ENCODE results near the gene TMBIM6. TPM values are rescaled to one million over a fixed set of nuclear protein-coding genes. Genes with fewer than 3 reads are reported as not detected.

TMBIM6 gene
- 616 TPM for polyA plus RNA-seq
- long read RNA-seq, donor 1, transcript TMBIM6-201 (10 exons, 2,836 nt) = major isoform, 82 of 359 reads
- long read RNA-seq, donor 1, transcript TMBIM6-202 (9 exons, 2,598 nt) = minor isoform, 5 of 359 reads
- long read RNA-seq, donor 1, partial matches to known transcripts = 261 of 359 reads
- long read RNA-seq, donor 1, other reads (novel, unspliced or antisense) = 0 of 359 reads
- long read RNA-seq, donor 2, transcript TMBIM6-219 (3 exons, 484 nt) = minor isoform, 11 of 650 reads
- long read RNA-seq, donor 2, transcript TMBIM6-209 (8 exons, 2,494 nt) = minor isoform, 7 of 650 reads
- long read RNA-seq, donor 2, transcript TMBIM6-202 (9 exons, 2,598 nt) = minor isoform, 7 of 650 reads
- long read RNA-seq, donor 2, transcript TMBIM6-201 (10 exons, 2,836 nt) = major isoform, 157 of 650 reads
- long read RNA-seq, donor 2, partial matches to known transcripts = 459 of 650 reads
- long read RNA-seq, donor 2, other reads (novel, unspliced or antisense) = 0 of 650 reads
- long read RNA-seq, donor 3 = 0 reads
- long read RNA-seq, donor 4, transcript TMBIM6-201 (10 exons, 2,836 nt) = major isoform, 17 of 23 reads
- long read RNA-seq, donor 4, partial matches to known transcripts = 0 of 23 reads
- long read RNA-seq, donor 4, other reads (novel, unspliced or antisense) = 0 of 23 reads
- long read RNA-seq, donor 5, transcript TMBIM6-201 (10 exons, 2,836 nt) = major isoform, 70 of 78 reads
- long read RNA-seq, donor 5, transcript TMBIM6-202 (9 exons, 2,598 nt) = minor isoform, 6 of 78 reads
- long read RNA-seq, donor 5, partial matches to known transcripts = 0 of 78 reads
- long read RNA-seq, donor 5, other reads (novel, unspliced or antisense) = 0 of 78 reads
- long read RNA-seq, donor 6, transcript TMBIM6-219 (3 exons, 484 nt) = minor isoform, 13 of 240 reads
- long read RNA-seq, donor 6, transcript TMBIM6-201 (10 exons, 2,836 nt) = major isoform, 136 of 240 reads
- long read RNA-seq, donor 6, transcript TMBIM6-209 (8 exons, 2,494 nt) = minor isoform, 18 of 240 reads
- long read RNA-seq, donor 6, transcript TMBIM6-202 (9 exons, 2,598 nt) = minor isoform, 12 of 240 reads
- long read RNA-seq, donor 6, partial matches to known transcripts = 56 of 240 reads
- long read RNA-seq, donor 6, other reads (novel, unspliced or antisense) = 0 of 240 reads
- long read RNA-seq, donor 7, transcript TMBIM6-219 (3 exons, 484 nt) = minor isoform, 6 of 92 reads
- long read RNA-seq, donor 7, transcript TMBIM6-209 (8 exons, 2,494 nt) = minor isoform, 5 of 92 reads
- long read RNA-seq, donor 7, transcript TMBIM6-201 (10 exons, 2,836 nt) = major isoform, 62 of 92 reads
- long read RNA-seq, donor 7, partial matches to known transcripts = 18 of 92 reads
- long read RNA-seq, donor 7, other reads (novel, unspliced or antisense) = 0 of 92 reads
- long read RNA-seq, donor 8, transcript TMBIM6-201 (10 exons, 2,836 nt) = major isoform, 189 of 283 reads
- long read RNA-seq, donor 8, transcript TMBIM6-209 (8 exons, 2,494 nt) = minor isoform, 10 of 283 reads
- long read RNA-seq, donor 8, transcript TMBIM6-219 (3 exons, 484 nt) = minor isoform, 10 of 283 reads
- long read RNA-seq, donor 8, transcript TMBIM6-202 (9 exons, 2,598 nt) = minor isoform, 11 of 283 reads
- long read RNA-seq, donor 8, partial matches to known transcripts = 56 of 283 reads
- long read RNA-seq, donor 8, other reads (novel, unspliced or antisense) = 0 of 283 reads
- long read RNA-seq, donor 9, transcript TMBIM6-201 (10 exons, 2,836 nt) = major isoform, 156 of 217 reads
- long read RNA-seq, donor 9, transcript TMBIM6-202 (9 exons, 2,598 nt) = minor isoform, 9 of 217 reads
- long read RNA-seq, donor 9, transcript TMBIM6-219 (3 exons, 484 nt) = minor isoform, 8 of 217 reads
- long read RNA-seq, donor 9, partial matches to known transcripts = 38 of 217 reads
- long read RNA-seq, donor 9, other reads (novel, unspliced or antisense) = 0 of 217 reads
- long read RNA-seq, donor 10, transcript TMBIM6-219 (3 exons, 484 nt) = minor isoform, 8 of 762 reads
- long read RNA-seq, donor 10, transcript TMBIM6-202 (9 exons, 2,598 nt) = minor isoform, 16 of 762 reads
- long read RNA-seq, donor 10, transcript TMBIM6-201 (10 exons, 2,836 nt) = major isoform, 171 of 762 reads
- long read RNA-seq, donor 10, transcript TMBIM6-209 (8 exons, 2,494 nt) = minor isoform, 10 of 762 reads
- long read RNA-seq, donor 10, partial matches to known transcripts = 556 of 762 reads
- long read RNA-seq, donor 10, other reads (novel, unspliced or antisense) = 0 of 762 reads
- long read RNA-seq, donor 11, transcript TMBIM6-219 (3 exons, 484 nt) = minor isoform, 12 of 137 reads
- long read RNA-seq, donor 11, transcript TMBIM6-201 (10 exons, 2,836 nt) = major isoform, 96 of 137 reads
- long read RNA-seq, donor 11, transcript TMBIM6-202 (9 exons, 2,598 nt) = minor isoform, 8 of 137 reads
- long read RNA-seq, donor 11, transcript TMBIM6-209 (8 exons, 2,494 nt) = minor isoform, 5 of 137 reads
- long read RNA-seq, donor 11, partial matches to known transcripts = 13 of 137 reads
- long read RNA-seq, donor 11, other reads (novel, unspliced or antisense) = 0 of 137 reads

DNA sequence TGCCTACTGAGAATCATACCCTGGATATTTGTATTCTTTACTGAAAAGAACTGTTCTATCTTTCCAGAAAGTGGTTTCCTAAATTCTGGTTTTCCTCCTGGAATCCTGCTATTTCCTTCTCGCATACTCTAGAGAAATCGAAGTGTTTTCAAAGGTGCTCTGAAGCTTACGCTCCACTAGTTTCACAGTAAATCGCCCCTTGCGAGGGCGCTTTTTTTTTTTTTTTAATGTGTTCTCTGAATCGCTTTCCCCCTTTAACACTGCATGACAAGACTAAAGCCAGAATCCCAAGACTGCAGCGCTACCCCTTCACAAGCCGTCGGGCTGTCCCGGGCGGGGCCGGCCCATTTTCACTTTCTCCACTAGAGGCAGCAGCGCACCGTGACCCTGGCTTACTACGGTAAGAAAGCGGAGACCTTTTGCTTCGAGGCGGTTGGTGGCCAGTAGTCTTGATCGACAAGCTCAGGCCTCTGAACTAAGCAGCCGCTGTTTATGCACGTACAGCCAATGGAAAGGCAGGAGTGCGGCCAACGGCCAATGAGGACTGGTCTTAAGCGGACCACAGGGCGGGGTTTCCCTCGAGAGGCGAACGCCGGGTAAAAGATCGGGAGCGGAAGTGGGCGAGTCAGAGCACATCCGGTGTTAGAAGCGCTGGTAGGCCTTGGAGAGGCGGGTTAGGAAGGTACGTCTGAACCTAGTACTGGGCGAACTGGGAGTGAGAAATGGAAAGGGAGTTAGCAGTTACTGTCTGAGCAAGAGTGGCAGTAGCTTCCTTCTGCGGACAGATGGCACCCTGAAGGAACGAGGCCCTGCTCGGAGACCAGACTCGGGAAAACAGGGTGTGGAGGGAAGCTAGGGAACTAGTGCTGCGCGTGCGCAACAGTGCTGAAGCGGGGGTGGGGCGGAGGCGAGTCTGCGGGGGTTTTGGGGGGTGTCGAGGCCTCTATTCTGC is at the start of gene TMBIM6:
Gene TMBIM6, plus strand, starts transcription at position 628 of the 952 bp plus-strand sequence. CDS start 10,937 bp downstream, outside the sequence.
- no peaks in the 10 kb centered on the region for H3K27me3 ChIP-seq (ENCODE audit: control insufficient read depth, insufficient read depth, low read length)
- DNase-seq = peak; percentile 100
- H3K27ac ChIP-seq (ENCODE audit: low read length) = peak within 1 kb of the TSS; percentile 100
- WGBS (ENCODE audit: insufficient coverage, low lambda C conversion rate) = 0% methylated on average over 4 of the region's 50 CpGs
- H3K36me3 ChIP-seq (ENCODE audit: control insufficient read depth, insufficient read depth, low read length) = peaks cover 2% of the 10 kb centered on the region
- peaks cover 4% of the 10 kb centered on the region for H3K4me1 ChIP-seq (ENCODE audit: control insufficient read depth, insufficient read depth, low read length)
- peak within 1 kb of the TSS; percentile 100 for H3K4me3 ChIP-seq (ENCODE audit: low read length)
- no peaks in the 10 kb centered on the region for H3K9me3 ChIP-seq (ENCODE audit: control insufficient read depth, low read depth, low read length)

DNA sequence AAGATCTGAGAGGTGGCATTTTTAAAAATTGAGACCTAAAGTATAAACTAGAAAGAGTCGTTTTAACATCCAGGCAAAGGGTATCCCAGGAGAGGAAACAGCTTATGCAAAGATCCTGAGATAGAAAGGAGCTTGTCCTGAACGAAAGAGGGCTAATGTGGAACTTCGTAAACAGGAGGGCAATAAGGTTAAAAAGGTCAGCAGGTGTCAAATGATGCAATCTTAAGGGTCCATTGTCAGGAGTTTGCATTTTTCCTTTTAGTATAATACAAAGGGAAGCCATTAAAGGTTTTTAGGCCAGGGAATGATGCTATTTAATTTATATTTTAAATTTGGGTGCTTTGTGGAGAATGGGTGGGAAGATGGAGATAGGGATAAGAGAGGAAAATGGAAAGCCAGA is 48.5 kb upstream of the TMBIM6 start:
- Histone ChIP-seq H3K9me3 (ENCODE audit: control insufficient read depth, low read depth, low read length) (no peaks in the 10 kb centered on the region), H3K4me1 (ENCODE audit: control insufficient read depth, insufficient read depth, low read length) (no peaks in the 10 kb centered on the region), H3K36me3 (ENCODE audit: control insufficient read depth, insufficient read depth, low read length) (no peaks in the 10 kb centered on the region), H3K4me3 (ENCODE audit: low read length) (no peak overlapping the region), H3K27me3 (ENCODE audit: control insufficient read depth, insufficient read depth, low read length) (no peaks in the 10 kb centered on the region), H3K27ac (ENCODE audit: low read length) (no peak overlapping the region)
- no peak for DNase-seq
- no CpG with 5 or more reads among the region's 3 CpGs for WGBS (ENCODE audit: insufficient coverage, low lambda C conversion rate)

DNA sequence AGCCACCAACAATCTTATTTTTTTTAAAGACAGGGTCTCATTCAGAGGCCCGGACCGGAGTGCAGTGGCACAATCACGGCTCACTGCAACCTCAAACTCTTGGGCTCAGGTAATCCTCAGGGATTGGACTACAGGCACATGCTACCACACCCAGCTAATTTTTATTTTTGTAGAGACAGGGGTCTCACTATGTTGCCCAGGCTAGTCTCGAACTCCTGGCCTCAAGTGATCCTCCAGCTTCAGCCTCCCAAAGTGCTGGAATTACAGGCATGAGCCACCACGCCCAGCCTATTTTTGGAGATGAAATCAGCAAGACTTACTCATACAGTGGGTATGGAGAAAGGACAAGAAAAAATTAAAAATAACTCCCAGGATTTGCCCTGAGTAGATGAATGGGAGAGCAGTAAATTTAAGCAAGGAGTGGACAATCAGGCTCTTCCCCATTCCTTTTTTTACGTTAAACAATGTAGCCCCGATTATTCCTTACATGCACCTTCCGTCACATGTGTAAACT is 47.4 kb upstream of the TMBIM6 start:
- Histone ChIP-seq H3K36me3 (ENCODE audit: control insufficient read depth, insufficient read depth, low read length) (no peaks in the 10 kb centered on the region), H3K9me3 (ENCODE audit: control insufficient read depth, low read depth, low read length) (no peaks in the 10 kb centered on the region), H3K27ac (ENCODE audit: low read length) (no peak overlapping the region), H3K4me3 (ENCODE audit: low read length) (no peak overlapping the region), H3K4me1 (ENCODE audit: control insufficient read depth, insufficient read depth, low read length) (peaks cover 4% of the 10 kb centered on the region), H3K27me3 (ENCODE audit: control insufficient read depth, insufficient read depth, low read length) (peaks cover 2% of the 10 kb centered on the region)
- DNase-seq = no peak
- WGBS (ENCODE audit: insufficient coverage, low lambda C conversion rate) = no CpG with 5 or more reads among the region's 8 CpGs

GRCh38 chr12:49696723-49697122 is 44.6 kb upstream of the TMBIM6 start:
- DNase-seq = no peak
- Histone ChIP-seq H3K9me3 (ENCODE audit: control insufficient read depth, low read depth, low read length) (no peaks in the 10 kb centered on the region), H3K27ac (ENCODE audit: low read length) (no peak overlapping the region), H3K36me3 (ENCODE audit: control insufficient read depth, insufficient read depth, low read length) (no peaks in the 10 kb centered on the region), H3K4me1 (ENCODE audit: control insufficient read depth, insufficient read depth, low read length) (peaks cover 5% of the 10 kb centered on the region), H3K27me3 (ENCODE audit: control insufficient read depth, insufficient read depth, low read length) (peaks cover 3% of the 10 kb centered on the region), H3K4me3 (ENCODE audit: low read length) (no peak overlapping the region)

DNA sequence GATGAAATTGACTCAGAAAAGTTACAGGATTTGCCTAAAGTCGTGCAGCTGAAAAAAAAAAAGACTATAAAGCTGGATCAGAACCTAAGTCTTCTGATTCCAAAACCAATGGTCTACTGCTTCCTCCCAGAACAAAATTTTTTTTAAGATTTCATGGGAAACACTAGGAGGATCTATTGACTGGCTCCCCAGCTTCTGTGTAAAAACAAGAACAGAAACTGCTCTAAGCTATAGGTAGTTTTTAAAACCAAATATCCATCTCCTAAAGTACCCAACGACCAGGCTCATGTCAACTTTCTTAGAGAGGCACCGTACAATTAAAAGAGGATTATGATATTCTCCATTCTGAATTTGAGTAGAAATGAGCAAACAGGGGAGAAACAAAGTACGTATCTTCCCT is 43.5 kb upstream of the TMBIM6 start:
- Histone ChIP-seq H3K4me3 (ENCODE audit: low read length) (no peak overlapping the region), H3K36me3 (ENCODE audit: control insufficient read depth, insufficient read depth, low read length) (no peaks in the 10 kb centered on the region), H3K9me3 (ENCODE audit: control insufficient read depth, low read depth, low read length) (no peaks in the 10 kb centered on the region), H3K4me1 (ENCODE audit: control insufficient read depth, insufficient read depth, low read length) (peaks cover 5% of the 10 kb centered on the region), H3K27ac (ENCODE audit: low read length) (no peak overlapping the region), H3K27me3 (ENCODE audit: control insufficient read depth, insufficient read depth, low read length) (peaks cover 3% of the 10 kb centered on the region)
- no peak for DNase-seq
- 80% methylated on average over 1 of the region's 4 CpGs for WGBS (ENCODE audit: insufficient coverage, low lambda C conversion rate)

DNA sequence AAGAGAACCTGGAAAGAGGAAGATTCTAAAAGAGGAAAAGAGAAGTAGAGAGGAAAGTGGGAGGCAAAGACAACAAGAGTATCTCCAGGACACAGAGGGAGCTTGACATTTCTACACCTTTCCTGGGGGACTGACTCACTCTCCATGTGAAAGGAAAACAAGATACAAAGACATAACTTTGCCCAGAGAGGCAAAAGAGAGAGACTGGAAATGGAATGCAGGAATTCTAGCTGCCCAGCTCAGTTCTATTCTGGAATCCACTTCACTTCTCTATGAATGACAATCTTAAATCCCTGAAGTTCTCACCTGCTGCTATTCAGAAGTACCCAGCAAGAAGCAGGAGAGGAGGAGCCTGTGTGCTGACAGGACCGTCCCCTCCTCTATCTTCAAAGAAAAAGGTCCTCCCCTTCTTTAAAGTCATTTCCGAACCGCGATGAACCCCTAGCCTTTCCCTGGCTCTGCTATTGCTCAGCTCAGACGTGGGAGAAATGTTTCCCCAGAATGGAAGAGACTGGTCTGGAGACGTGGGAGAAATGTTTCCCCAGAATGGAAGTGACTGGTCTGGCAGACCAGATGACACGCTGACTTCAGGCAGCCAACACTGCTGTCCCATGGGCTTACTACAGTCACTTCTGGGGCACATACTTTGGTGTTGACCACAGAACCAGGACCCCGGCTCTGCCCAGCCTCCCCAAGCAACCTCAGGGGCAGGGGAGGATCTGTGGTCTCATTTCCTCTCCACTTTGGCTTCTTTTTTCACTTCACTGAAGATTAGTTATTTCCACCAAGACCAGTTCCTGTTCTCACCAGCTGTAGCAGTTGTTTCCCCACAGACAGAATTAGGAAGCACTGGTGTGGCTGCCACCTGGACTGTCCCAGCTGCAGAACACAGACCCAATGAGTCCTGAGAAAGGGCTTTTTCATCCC is 42.5 kb upstream of the TMBIM6 start:
- DNase-seq = peak; percentile 7 to 20
- H3K27ac ChIP-seq (ENCODE audit: low read length) = peak overlapping the region; percentile 16
- H3K9me3 ChIP-seq (ENCODE audit: control insufficient read depth, low read depth, low read length) = no peaks in the 10 kb centered on the region
- WGBS (ENCODE audit: insufficient coverage, low lambda C conversion rate) = no CpG with 5 or more reads among the region's 8 CpGs
- no peaks in the 10 kb centered on the region for H3K36me3 ChIP-seq (ENCODE audit: control insufficient read depth, insufficient read depth, low read length)
- peaks cover 11% of the 10 kb centered on the region for H3K27me3 ChIP-seq (ENCODE audit: control insufficient read depth, insufficient read depth, low read length)
- H3K4me1 ChIP-seq (ENCODE audit: control insufficient read depth, insufficient read depth, low read length) = peaks cover 5% of the 10 kb centered on the region
- H3K4me3 ChIP-seq (ENCODE audit: low read length) = no peak overlapping the region

DNA sequence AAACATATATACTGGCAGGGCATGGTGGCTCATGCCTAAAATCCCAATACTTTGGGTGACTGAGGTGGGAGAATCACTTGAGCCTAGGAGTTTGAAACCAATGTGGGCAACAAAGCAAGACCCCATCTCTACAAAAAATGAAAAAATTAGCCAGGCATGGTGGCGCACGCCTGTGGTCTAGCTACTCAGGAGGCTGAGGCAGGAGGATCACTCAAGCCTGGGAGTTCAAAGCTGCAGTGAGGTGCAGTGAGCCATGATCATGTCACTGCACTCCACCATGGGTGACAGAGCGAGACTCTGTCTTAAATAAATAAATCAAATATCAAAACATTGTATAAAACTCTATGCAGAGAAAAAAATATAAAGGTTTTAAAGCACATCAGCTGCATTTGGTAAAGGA is 39.3 kb upstream of the TMBIM6 start:
- H3K4me3 ChIP-seq (ENCODE audit: low read length) = no peak overlapping the region
- peaks cover 5% of the 10 kb centered on the region for H3K4me1 ChIP-seq (ENCODE audit: control insufficient read depth, insufficient read depth, low read length)
- peaks cover 30% of the 10 kb centered on the region for H3K27me3 ChIP-seq (ENCODE audit: control insufficient read depth, insufficient read depth, low read length)
- no peak for DNase-seq
- peaks cover 3% of the 10 kb centered on the region for H3K9me3 ChIP-seq (ENCODE audit: control insufficient read depth, low read depth, low read length)
- H3K36me3 ChIP-seq (ENCODE audit: control insufficient read depth, insufficient read depth, low read length) = no peaks in the 10 kb centered on the region
- H3K27ac ChIP-seq (ENCODE audit: low read length) = no peak overlapping the region
- 80% methylated on average over 1 of the region's 3 CpGs for WGBS (ENCODE audit: insufficient coverage, low lambda C conversion rate)
